ENCODE results near the gene RLF. TPM values are rescaled to one million over a fixed set of nuclear protein-coding genes. Genes with fewer than 3 reads are reported as not detected.

RLF gene
- total and polyA plus RNA-seq, 4 donors, result 1.7 to 13.4 (median 6.3) TPM

DNA sequence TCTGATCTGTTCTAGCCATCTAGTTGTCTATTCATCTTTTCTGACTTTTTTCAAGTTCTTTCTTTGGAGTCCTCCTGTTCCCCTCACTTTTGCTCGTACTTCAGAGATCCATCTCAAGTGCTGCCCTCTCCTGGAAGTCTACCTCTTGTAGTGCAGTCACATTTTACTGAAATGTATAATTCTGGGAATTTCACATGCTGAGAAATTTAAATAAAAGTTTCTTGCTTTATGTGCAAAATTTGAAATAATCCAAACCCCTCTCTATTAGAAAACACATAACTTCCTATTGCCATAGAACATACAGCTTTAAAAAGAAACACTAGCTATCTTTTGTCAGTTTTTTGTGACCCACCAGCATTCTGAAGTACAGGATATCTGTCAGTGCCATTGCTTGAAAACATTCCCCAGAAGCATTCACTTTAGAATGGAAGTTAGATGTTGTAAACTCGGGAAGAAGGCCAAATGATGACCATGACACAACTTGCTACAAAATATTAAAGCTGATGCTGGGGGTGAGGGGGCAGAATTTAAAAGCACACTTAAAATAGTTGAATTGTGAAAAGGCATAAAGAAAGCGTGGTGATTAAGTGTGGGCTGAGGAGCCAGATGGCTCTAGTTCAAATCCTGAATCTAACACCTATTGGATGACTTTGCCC, 22.0 kb downstream of the RLF start:
- peaks cover 0 to 5% (median 0%) of the 10 kb centered on the region in 4 donors for H3K4me1 ChIP-seq (ENCODE audit: control insufficient read depth in 4 of 4, insufficient read depth in 4 of 4, low read length in 3 of 4)
- no peak for DNase-seq (ENCODE audit: low spot score)
- 78% methylated on average over 3 of the region's 3 CpGs for WGBS
- no peak overlapping the region for H3K4me3 ChIP-seq (ENCODE audit: low read depth in 1 of 3, low read length in 3 of 3)
- TF ChIP-seq TAF1 (conservative IDR thresholded peaks at IDR 0.05) (no peak), RAD21 (IDR thresholded peaks at IDR 0.05) (peak in 1 of 2 donors; percentile 42)
- TF ChIP-seq, protein P1, sequence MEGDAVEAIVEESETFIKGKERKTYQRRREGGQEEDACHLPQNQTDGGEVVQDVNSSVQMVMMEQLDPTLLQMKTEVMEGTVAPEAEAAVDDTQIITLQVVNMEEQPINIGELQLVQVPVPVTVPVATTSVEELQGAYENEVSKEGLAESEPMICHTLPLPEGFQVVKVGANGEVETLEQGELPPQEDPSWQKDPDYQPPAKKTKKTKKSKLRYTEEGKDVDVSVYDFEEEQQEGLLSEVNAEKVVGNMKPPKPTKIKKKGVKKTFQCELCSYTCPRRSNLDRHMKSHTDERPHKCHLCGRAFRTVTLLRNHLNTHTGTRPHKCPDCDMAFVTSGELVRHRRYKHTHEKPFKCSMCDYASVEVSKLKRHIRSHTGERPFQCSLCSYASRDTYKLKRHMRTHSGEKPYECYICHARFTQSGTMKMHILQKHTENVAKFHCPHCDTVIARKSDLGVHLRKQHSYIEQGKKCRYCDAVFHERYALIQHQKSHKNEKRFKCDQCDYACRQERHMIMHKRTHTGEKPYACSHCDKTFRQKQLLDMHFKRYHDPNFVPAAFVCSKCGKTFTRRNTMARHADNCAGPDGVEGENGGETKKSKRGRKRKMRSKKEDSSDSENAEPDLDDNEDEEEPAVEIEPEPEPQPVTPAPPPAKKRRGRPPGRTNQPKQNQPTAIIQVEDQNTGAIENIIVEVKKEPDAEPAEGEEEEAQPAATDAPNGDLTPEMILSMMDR (IDR thresholded peaks at IDR 0.05; ENCODE audit: low read depth, low read length, missing input control), result peak; percentile 19
- no peaks in the 10 kb centered on the region for H3K27me3 ChIP-seq (ENCODE audit: control insufficient read depth in 4 of 4, insufficient read depth in 4 of 4, low read length in 3 of 4)
- no peak overlapping the region for H3K9ac ChIP-seq (ENCODE audit: low read depth in 1 of 2, low read length in 2 of 2)
- no peaks in the 10 kb centered on the region for H3K36me3 ChIP-seq (ENCODE audit: control insufficient read depth in 4 of 4, insufficient read depth in 3 of 4, low read depth in 1 of 4, low read length in 3 of 4)
- no peak overlapping the region for H3K27ac ChIP-seq (ENCODE audit: low read depth in 1 of 2, low read length in 2 of 2)
- no peaks in the 10 kb centered on the region for H3K9me3 ChIP-seq (ENCODE audit: control insufficient read depth in 4 of 4, low read length in 3 of 4)

DNA sequence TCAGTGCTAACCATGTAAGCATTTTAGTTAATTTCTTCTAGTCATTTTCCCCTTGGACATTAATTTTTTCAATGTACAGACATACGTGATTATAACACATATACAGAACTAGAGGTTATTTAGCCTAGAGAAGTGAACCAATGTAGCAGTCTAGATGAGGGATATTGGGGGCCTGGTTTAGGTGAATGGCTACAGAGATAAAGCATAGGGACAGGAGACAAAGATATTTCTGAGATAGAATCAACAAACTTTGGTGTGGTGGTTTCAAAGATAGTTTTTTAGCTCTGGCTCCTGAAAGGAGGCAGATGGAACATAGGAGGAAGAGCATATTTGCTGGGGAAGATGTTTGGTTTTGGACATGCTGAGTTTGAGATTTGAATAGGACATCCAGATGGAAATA, 23.0 kb downstream of the RLF start:
- H3K4me1 ChIP-seq (ENCODE audit: control insufficient read depth in 4 of 4, insufficient read depth in 4 of 4, low read length in 3 of 4), result peaks cover 0 to 4% (median 0%) of the 10 kb centered on the region in 4 donors
- H3K27me3 ChIP-seq (ENCODE audit: control insufficient read depth in 4 of 4, insufficient read depth in 4 of 4, low read length in 3 of 4), result no peaks in the 10 kb centered on the region
- H3K4me3 ChIP-seq (ENCODE audit: low read depth in 1 of 3, low read length in 3 of 3), result no peak overlapping the region
- H3K36me3 ChIP-seq (ENCODE audit: control insufficient read depth in 4 of 4, insufficient read depth in 3 of 4, low read depth in 1 of 4, low read length in 3 of 4), result peaks cover 0 to 3% (median 0%) of the 10 kb centered on the region in 4 donors
- no peak for TF ChIP-seq JUND (IDR thresholded peaks at IDR 0.05)
- TF ChIP-seq TAF1 (conservative IDR thresholded peaks at IDR 0.05), result no peak
- TF ChIP-seq RXRA (IDR thresholded peaks at IDR 0.05), result no peak
- DNase-seq (ENCODE audit: low spot score), result no peak
- H3K27ac ChIP-seq (ENCODE audit: low read depth in 1 of 2, low read length in 2 of 2), result no peak overlapping the region
- 91% methylated on average over 1 of the region's 1 CpG for WGBS
- H3K9me3 ChIP-seq (ENCODE audit: control insufficient read depth in 4 of 4, low read length in 3 of 4), result no peaks in the 10 kb centered on the region
- no peak overlapping the region for H3K9ac ChIP-seq (ENCODE audit: low read depth in 1 of 2, low read length in 2 of 2)

DNA sequence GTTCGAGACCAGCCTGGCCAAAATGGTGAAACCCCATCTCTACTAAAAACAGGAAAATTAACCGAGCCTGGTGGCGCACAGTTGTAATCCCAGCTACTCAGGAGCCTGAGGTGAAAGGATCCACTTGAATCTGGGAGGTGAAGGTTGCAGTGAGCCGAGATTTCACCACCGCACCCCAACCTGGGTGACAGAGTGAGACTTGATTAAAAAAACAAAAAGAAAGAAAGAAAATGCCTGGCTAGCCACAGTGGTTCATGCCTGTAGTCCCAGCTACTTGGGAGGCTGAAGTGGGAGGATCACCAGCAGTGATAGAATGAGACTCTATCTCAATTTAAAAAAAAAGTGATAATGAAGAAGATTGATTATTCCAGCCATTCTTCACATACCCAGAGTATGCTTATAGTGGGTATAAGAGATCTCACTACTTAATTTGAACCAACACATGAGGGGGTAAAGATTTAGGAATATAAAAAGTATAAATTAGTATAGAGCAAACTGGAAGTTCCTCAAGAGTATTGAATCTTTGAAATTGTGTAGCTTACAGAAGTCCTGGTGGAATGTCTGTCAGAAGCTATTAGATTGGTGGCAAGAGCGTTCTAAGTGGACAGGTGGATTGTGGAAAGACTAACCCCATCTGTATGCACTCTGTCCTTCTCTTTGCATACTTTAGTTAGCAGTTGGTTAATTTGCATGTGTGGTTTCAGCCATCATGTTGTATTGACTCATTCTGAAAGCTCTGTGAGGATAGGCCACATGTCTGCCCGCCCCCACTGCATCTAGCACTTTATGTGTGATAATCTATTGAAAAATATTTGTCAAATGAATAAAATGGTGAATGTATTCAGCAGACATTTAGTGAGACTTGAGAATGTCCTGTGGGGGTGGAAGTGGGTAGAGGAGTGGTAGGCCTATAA, 25.0 kb downstream of the RLF start:
- Histone ChIP-seq H3K9me3 (ENCODE audit: control insufficient read depth in 4 of 4, low read length in 3 of 4) (no peaks in the 10 kb centered on the region), H3K4me1 (ENCODE audit: control insufficient read depth in 4 of 4, insufficient read depth in 4 of 4, low read length in 3 of 4) (peaks cover 0 to under 1% (median 0%) of the 10 kb centered on the region in 4 donors), H3K27me3 (ENCODE audit: control insufficient read depth in 4 of 4, insufficient read depth in 4 of 4, low read length in 3 of 4) (no peaks in the 10 kb centered on the region), H3K4me3 (ENCODE audit: low read depth in 1 of 3, low read length in 3 of 3) (no peak overlapping the region), H3K27ac (ENCODE audit: low read depth in 1 of 2, low read length in 2 of 2) (no peak overlapping the region), H3K9ac (ENCODE audit: low read depth in 1 of 2, low read length in 2 of 2) (no peak overlapping the region), H3K36me3 (ENCODE audit: control insufficient read depth in 4 of 4, insufficient read depth in 3 of 4, low read depth in 1 of 4, low read length in 3 of 4) (peaks cover 0 to 10% (median 2%) of the 10 kb centered on the region in 4 donors)
- TF ChIP-seq FOXA1 (IDR thresholded peaks at IDR 0.05) (no peak), SP1 (IDR thresholded peaks at IDR 0.05) (no peak)
- DNase-seq (ENCODE audit: low spot score), result no peak
- 92% methylated on average over 7 of the region's 7 CpGs for WGBS

DNA sequence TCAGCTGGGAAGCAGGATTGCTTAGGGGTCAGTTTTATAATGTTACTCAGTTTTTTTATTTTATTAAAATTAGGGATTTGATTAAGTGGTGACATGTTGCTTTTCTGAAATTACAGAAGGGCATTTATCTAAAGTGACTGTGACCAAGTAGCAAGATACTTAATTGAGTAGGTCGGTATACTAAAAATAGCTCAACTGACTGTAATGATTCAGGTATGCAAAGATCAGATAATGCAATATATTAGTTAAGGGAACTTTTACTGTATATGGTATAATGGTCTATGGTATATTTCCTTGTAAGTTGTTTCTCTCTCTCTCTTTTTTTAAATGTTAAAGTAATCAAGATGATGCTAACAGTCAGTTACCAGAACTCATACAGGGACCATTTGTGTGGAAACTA, 26.2 kb downstream of the RLF start:
- Histone ChIP-seq H3K27me3 (ENCODE audit: control insufficient read depth in 4 of 4, insufficient read depth in 4 of 4, low read length in 3 of 4) (no peaks in the 10 kb centered on the region), H3K9me3 (ENCODE audit: control insufficient read depth in 4 of 4, low read length in 3 of 4) (no peaks in the 10 kb centered on the region), H3K27ac (ENCODE audit: low read depth in 1 of 2, low read length in 2 of 2) (no peak overlapping the region), H3K9ac (ENCODE audit: low read depth in 1 of 2, low read length in 2 of 2) (no peak overlapping the region), H3K36me3 (ENCODE audit: control insufficient read depth in 4 of 4, insufficient read depth in 3 of 4, low read depth in 1 of 4, low read length in 3 of 4) (peaks cover 0 to 12% (median 7%) of the 10 kb centered on the region in 4 donors), H3K4me3 (ENCODE audit: low read depth in 1 of 3, low read length in 3 of 3) (no peak overlapping the region), H3K4me1 (ENCODE audit: control insufficient read depth in 4 of 4, insufficient read depth in 4 of 4, low read length in 3 of 4) (no peaks in the 10 kb centered on the region)
- DNase-seq (ENCODE audit: low spot score), result no peak
- 85% methylated on average over 1 of the region's 1 CpG for WGBS
- TF ChIP-seq, protein P2, sequence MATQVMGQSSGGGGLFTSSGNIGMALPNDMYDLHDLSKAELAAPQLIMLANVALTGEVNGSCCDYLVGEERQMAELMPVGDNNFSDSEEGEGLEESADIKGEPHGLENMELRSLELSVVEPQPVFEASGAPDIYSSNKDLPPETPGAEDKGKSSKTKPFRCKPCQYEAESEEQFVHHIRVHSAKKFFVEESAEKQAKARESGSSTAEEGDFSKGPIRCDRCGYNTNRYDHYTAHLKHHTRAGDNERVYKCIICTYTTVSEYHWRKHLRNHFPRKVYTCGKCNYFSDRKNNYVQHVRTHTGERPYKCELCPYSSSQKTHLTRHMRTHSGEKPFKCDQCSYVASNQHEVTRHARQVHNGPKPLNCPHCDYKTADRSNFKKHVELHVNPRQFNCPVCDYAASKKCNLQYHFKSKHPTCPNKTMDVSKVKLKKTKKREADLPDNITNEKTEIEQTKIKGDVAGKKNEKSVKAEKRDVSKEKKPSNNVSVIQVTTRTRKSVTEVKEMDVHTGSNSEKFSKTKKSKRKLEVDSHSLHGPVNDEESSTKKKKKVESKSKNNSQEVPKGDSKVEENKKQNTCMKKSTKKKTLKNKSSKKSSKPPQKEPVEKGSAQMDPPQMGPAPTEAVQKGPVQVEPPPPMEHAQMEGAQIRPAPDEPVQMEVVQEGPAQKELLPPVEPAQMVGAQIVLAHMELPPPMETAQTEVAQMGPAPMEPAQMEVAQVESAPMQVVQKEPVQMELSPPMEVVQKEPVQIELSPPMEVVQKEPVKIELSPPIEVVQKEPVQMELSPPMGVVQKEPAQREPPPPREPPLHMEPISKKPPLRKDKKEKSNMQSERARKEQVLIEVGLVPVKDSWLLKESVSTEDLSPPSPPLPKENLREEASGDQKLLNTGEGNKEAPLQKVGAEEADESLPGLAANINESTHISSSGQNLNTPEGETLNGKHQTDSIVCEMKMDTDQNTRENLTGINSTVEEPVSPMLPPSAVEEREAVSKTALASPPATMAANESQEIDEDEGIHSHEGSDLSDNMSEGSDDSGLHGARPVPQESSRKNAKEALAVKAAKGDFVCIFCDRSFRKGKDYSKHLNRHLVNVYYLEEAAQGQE (IDR thresholded peaks at IDR 0.05), result no peak
- TF ChIP-seq SP1 (IDR thresholded peaks at IDR 0.05) (no peak), JUND (IDR thresholded peaks at IDR 0.05) (no peak), FOXA1 (IDR thresholded peaks at IDR 0.05) (no peak), FOXA2 (IDR thresholded peaks at IDR 0.05) (no peak), HNF4A (conservative IDR thresholded peaks at IDR 0.05) (no peak), EGR1 (IDR thresholded peaks at IDR 0.05; ENCODE audit: low read depth in 2 of 2) (no peak), RXRA (IDR thresholded peaks at IDR 0.05) (no peak), NR2F2 (IDR thresholded peaks at IDR 0.05) (no peak), GABPA (IDR thresholded peaks at IDR 0.05 in 1 of 2, conservative IDR thresholded peaks at IDR 0.05 in 1 of 2) (no peak)
- TF ChIP-seq, protein P3, sequence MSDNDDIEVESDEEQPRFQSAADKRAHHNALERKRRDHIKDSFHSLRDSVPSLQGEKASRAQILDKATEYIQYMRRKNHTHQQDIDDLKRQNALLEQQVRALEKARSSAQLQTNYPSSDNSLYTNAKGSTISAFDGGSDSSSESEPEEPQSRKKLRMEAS (IDR thresholded peaks at IDR 0.05), result no peak

Measured in liver (tissue), 9 donors.